B cell (primary cell): ENCODE data around the gene LRRC8E. TPM values are rescaled to one million over a fixed set of nuclear protein-coding genes. Genes with fewer than 3 reads are reported as not detected.

ENCODE experiments used
- ATAC-seq: fragments of 200-7000 bp; cut with Tn5 transposase; one replicate; pipeline ENCODE4 v1.10.0; 2021; ENCODE audit warnings: low read depth, mild to moderate bottlenecking, moderate number of reproducible peaks, moderate library complexity
- CTCF ChIA-PET: fragments of 350-600 bp; sonication (Branson Sonifier 250); formaldehyde crosslinking; loops from one replicate; lab custom pipeline; 2021; ENCODE audit warnings: antibody characterized with exemption, inconsistent platforms; lab: Charles Lee
- POLR2A ChIA-PET: fragments of 350-600 bp; sonication (Branson Sonifier 250); formaldehyde crosslinking; loops from one replicate; lab custom pipeline; 2021; ENCODE audit warnings: antibody characterized with exemption; lab: Charles Lee
- DNase-seq: peaks from one replicate; pipeline ENCODE4 v3.0.0; 2013
- H2AFZ ChIP-seq: 2 replicates; pipeline ENCODE4 v1.6.1; 2012; ENCODE audit warnings: mild to moderate bottlenecking, low read depth, low read length; ENCODE audit not compliant: insufficient read depth, poor library complexity, severe bottlenecking
- H3K27ac ChIP-seq, 2 donors: 1 replicate in 1 of 2; 2 replicates in 1 of 2; pipeline ENCODE4 v1.5.1; 2012 to 2013; ENCODE audit warnings: low read length in 2 of 2, mild to moderate bottlenecking in 2 of 2, moderate library complexity in 1 of 2
- H3K27me3 ChIP-seq, 4 experiments: fragments of 200-600 bp in 1 of 4; sonication (generic) in 1 of 4; replicated peaks in 1 of 4; 1 replicate in 2 of 4; 2 replicates in 2 of 4; pipeline versions ENCODE4 v1.6.1 to v1.7.0; 2013 to 2016; ENCODE audit warnings: low read length in 3 of 4, mild to moderate bottlenecking in 2 of 4, mixed read lengths in 1 of 4, moderate library complexity in 1 of 4; ENCODE audit not compliant: insufficient read depth in 4 of 4, control insufficient read depth in 3 of 4; ENCODE audit errors: control extremely low read depth in 1 of 4
- H3K36me3 ChIP-seq, 2 experiments: replicated peaks in 1 of 2; 1 replicate in 1 of 2; 2 replicates in 1 of 2; pipeline versions ENCODE4 v1.6.1 to v1.7.1; 2013; ENCODE audit warnings: low read length in 1 of 2; ENCODE audit not compliant: insufficient read depth in 2 of 2, control insufficient read depth in 1 of 2; ENCODE audit errors: control extremely low read depth in 1 of 2, extremely low read depth in 1 of 2
- H3K4me1 ChIP-seq, 2 donors: fragments of 200-600 bp in 1 of 2; sonication (generic) in 1 of 2; 1 replicate in 1 of 2; 2 replicates in 1 of 2; pipeline versions ENCODE4 v1.5.1 to v1.6.1; 2013 to 2017; ENCODE audit warnings: low read length in 2 of 2; ENCODE audit not compliant: control insufficient read depth in 2 of 2, insufficient read depth in 2 of 2
- H3K4me2 ChIP-seq: replicated peaks from 2 replicates; pipeline ENCODE3; 2012; ENCODE audit warnings: mild to moderate bottlenecking, low read depth, low read length; ENCODE audit not compliant: poor library complexity, severe bottlenecking
- H3K4me3 ChIP-seq, 5 experiments: fragments of 200-600 bp in 1 of 5; sonication (generic) in 1 of 5; 1 replicate in 3 of 5; 2 replicates in 2 of 5; pipeline versions ENCODE4 v1.5.1 to v1.7.0; 2011 to 2016; ENCODE audit warnings: low read length in 4 of 5, mild to moderate bottlenecking in 4 of 5, low read depth in 2 of 5, control low read depth in 1 of 5, moderate library complexity in 1 of 5; ENCODE audit not compliant: insufficient read depth in 1 of 5; ENCODE audit errors: control extremely low read depth in 1 of 5, extremely low read depth in 1 of 5
- H3K79me2 ChIP-seq: fragments of 200-600 bp; sonication (generic); one replicate; pipeline ENCODE4 v1.6.0; 2016; ENCODE audit warnings: low read length; ENCODE audit not compliant: control insufficient read depth, insufficient read depth
- H3K9ac ChIP-seq: fragments of 200-600 bp; sonication (generic); 2 replicates; pipeline ENCODE4 v1.6.1; 2017; ENCODE audit warnings: mild to moderate bottlenecking, low read length, moderate library complexity
- H3K9me3 ChIP-seq, 3 donors: one replicate each; pipeline versions ENCODE4 v1.6.1 to v1.7.1; 2013; ENCODE audit warnings: low read length in 2 of 3; ENCODE audit not compliant: control insufficient read depth in 2 of 3, insufficient read depth in 1 of 3; ENCODE audit errors: control extremely low read depth in 1 of 3
- H4K20me1 ChIP-seq: 2 replicates; pipeline ENCODE4 v1.6.0; 2012; ENCODE audit warnings: mild to moderate bottlenecking, low read length; ENCODE audit not compliant: insufficient read depth, control insufficient read depth, poor library complexity, severe bottlenecking
- H3K27ac Mint-ChIP-seq: one replicate; pipeline ENCODE4 v1.8.0; 2021; ENCODE audit warnings: mixed read lengths
- H3K27me3 Mint-ChIP-seq: one replicate; pipeline ENCODE4 v1.8.0; 2021; ENCODE audit warnings: mixed read lengths
- H3K4me1 Mint-ChIP-seq: one replicate; pipeline ENCODE4 v1.8.0; 2021; ENCODE audit warnings: mixed read lengths
- H3K4me3 Mint-ChIP-seq: one replicate; pipeline ENCODE4 v1.8.0; 2021; ENCODE audit warnings: mixed read lengths
- H3K9me3 Mint-ChIP-seq: one replicate; pipeline ENCODE4 v1.8.0; 2022; ENCODE audit warnings: mixed read lengths; ENCODE audit not compliant: insufficient read depth
- EZH2 ChIP-seq: IDR thresholded peaks from 2 replicates; pipeline ENCODE4 v1.6.1; 2012; ENCODE audit warnings: borderline replicate concordance, low read depth, mild to moderate bottlenecking, moderate library complexity, low read length; ENCODE audit not compliant: insufficient read depth, poor library complexity, severe bottlenecking
- WGBS: methylation state at CpG from one replicate; pipeline ENCODE4 v1.1.5; 2013; ENCODE audit warnings: missing lambda C conversion rate; ENCODE audit not compliant: insufficient coverage; 5-methylcytosine and 5-hydroxymethylcytosine counted together
- intact Hi-C: fragments of 100-400 bp; cut with micrococcal nuclease; formaldehyde crosslinking; loops from one replicate; pipeline ENCODE4 v1.10.0; 2022
- polyA plus RNA-seq: library from polyadenylated mRNA; depleted of rRNA; stranded (reverse); fragments of >200 nt; gene quantifications from 2 replicates; pipeline ENCODE4 v1.2.3, GENCODE V29; 2012
- total RNA-seq, 2 donors: library from RNA; stranded (reverse); fragments of 120-200 nt in 1 of 2; gene quantifications; 1 replicate in 1 of 2; 2 replicates in 1 of 2; pipeline versions ENCODE4 v1.2.3 to v1.2.4, GENCODE V29; 2013 to 2022
- TF ChIP-seq, protein P1 (sequence below): fragments of 200-600 bp; IDR thresholded peaks from one replicate; pipeline ENCODE4 v1.8.0; 2022; ENCODE audit warnings: antibody characterized with exemption, mild to moderate bottlenecking

LRRC8E gene
- total and polyA plus RNA-seq, 2 donors (not counting 1 experiment from before 2014, with no cell fraction given): not detected

DNA sequence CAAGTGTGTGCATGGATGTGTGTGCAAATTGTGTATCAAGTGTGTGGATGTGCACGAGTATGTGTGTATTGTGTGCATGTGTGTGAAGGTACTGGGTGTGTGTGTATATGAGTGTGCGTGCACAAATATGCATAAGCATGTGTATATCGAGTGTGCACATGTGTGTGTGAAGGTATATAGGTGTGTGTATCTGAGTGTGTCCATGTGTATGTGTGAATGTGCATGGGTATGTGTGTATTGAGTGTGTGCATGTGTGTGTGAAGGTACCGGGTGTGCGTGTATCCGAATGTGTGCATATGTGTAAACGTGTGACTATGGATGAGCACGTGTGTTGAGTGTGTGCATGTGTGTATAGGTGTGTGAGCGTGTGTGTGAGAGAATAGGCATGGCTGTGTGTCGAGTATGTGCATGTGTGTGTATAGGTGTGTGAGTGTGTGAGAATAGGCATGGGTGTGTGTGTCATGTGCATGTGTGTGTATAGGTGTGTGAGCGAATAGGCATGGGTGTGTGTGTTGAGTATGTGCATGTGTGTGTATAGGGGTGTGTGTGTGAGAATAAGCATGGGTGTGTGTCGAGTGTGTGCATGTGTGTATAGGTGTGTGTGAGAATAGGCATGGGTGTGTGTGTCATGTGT is 45.5 kb upstream of the LRRC8E start:
- H3K9ac ChIP-seq: no peak overlapping the region
- H3K27ac ChIP-seq: no peak overlapping the region
- H3K79me2 ChIP-seq: peaks cover 16% of the 10 kb centered on the region
- DNase-seq (no peak), ATAC-seq (no peak)
- H3K4me3 ChIP-seq: no peak overlapping the region
- H3K9me3 ChIP-seq: peaks cover 0 to 4% (median 0%) of the 10 kb centered on the region in 3 donors
- intact Hi-C loops: no loop called here
- CTCF ChIA-PET: no interaction called here
- no peak overlapping the region for H3K4me2 ChIP-seq
- TF ChIP-seq EZH2: no peak
- TF ChIP-seq, protein P1, sequence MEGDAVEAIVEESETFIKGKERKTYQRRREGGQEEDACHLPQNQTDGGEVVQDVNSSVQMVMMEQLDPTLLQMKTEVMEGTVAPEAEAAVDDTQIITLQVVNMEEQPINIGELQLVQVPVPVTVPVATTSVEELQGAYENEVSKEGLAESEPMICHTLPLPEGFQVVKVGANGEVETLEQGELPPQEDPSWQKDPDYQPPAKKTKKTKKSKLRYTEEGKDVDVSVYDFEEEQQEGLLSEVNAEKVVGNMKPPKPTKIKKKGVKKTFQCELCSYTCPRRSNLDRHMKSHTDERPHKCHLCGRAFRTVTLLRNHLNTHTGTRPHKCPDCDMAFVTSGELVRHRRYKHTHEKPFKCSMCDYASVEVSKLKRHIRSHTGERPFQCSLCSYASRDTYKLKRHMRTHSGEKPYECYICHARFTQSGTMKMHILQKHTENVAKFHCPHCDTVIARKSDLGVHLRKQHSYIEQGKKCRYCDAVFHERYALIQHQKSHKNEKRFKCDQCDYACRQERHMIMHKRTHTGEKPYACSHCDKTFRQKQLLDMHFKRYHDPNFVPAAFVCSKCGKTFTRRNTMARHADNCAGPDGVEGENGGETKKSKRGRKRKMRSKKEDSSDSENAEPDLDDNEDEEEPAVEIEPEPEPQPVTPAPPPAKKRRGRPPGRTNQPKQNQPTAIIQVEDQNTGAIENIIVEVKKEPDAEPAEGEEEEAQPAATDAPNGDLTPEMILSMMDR: no peak
- WGBS: 99% methylated on average over 12 of the region's 12 CpGs
- H4K20me1 ChIP-seq: peaks cover 11% of the 10 kb centered on the region
- H3K4me1 ChIP-seq: no peaks in the 10 kb centered on the region
- H3K27me3 ChIP-seq: no peaks in the 10 kb centered on the region
- H2AFZ ChIP-seq: no peak overlapping the region
- Mint-ChIP-seq H3K4me1 (no peaks in the 10 kb centered on the region), H3K27me3 (no peaks in the 10 kb centered on the region), H3K9me3 (no peaks in the 10 kb centered on the region), H3K4me3 (no peak overlapping the region), H3K27ac (no peak overlapping the region)
- no peaks in the 10 kb centered on the region for H3K36me3 ChIP-seq
- POLR2A ChIA-PET: no interaction called here

DNA sequence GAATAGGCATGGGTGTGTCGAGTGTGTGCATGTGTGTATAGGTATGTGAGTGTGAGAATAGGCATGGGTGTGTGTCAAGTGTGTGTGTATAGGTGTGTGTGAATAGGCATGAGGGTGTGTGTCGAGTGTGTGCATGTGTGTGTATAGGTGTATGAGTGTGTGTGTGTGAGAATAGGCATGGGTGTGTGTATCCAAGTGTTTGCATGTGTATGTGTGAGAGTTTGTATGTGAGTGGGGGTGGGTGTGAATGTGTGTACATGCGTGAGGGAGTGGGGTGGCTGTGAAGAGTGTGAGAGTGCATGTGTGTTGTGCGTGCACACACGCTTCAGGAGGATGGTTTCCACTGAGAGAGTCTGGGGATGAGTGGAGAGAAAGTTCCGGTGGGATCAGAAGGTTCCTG is 44.8 kb upstream of the LRRC8E start:
- no peak for DNase-seq
- Mint-ChIP-seq H3K4me3 (no peak overlapping the region), H3K4me1 (no peaks in the 10 kb centered on the region), H3K27ac (no peak overlapping the region), H3K9me3 (no peaks in the 10 kb centered on the region), H3K27me3 (no peaks in the 10 kb centered on the region)
- no peak for ATAC-seq
- intact Hi-C loops: no loop called here
- H3K9me3 ChIP-seq: peaks cover 0 to 4% (median 0%) of the 10 kb centered on the region in 3 donors
- H3K27ac ChIP-seq: no peak overlapping the region
- POLR2A ChIA-PET: no interaction called here
- no peak overlapping the region for H3K4me3 ChIP-seq
- 97% methylated on average over 3 of the region's 6 CpGs for WGBS
- H4K20me1 ChIP-seq: peaks cover 11% of the 10 kb centered on the region
- H3K4me2 ChIP-seq: no peak overlapping the region
- no peak overlapping the region for H3K9ac ChIP-seq
- no peak for TF ChIP-seq EZH2
- TF ChIP-seq, protein P1: no peak
- CTCF ChIA-PET: no interaction called here
- H3K79me2 ChIP-seq: peaks cover 16% of the 10 kb centered on the region
- no peaks in the 10 kb centered on the region for H3K27me3 ChIP-seq
- no peaks in the 10 kb centered on the region for H3K4me1 ChIP-seq
- no peaks in the 10 kb centered on the region for H3K36me3 ChIP-seq
- no peak overlapping the region for H2AFZ ChIP-seq
